ENCODE results near the gene SMIM36.
"Not testable (repeated sequence)": the region's sequence is repeated elsewhere in the genome, so short reads cannot be mapped to it uniquely, and the experiment has no call there.

Gene SMIM36

DNA sequence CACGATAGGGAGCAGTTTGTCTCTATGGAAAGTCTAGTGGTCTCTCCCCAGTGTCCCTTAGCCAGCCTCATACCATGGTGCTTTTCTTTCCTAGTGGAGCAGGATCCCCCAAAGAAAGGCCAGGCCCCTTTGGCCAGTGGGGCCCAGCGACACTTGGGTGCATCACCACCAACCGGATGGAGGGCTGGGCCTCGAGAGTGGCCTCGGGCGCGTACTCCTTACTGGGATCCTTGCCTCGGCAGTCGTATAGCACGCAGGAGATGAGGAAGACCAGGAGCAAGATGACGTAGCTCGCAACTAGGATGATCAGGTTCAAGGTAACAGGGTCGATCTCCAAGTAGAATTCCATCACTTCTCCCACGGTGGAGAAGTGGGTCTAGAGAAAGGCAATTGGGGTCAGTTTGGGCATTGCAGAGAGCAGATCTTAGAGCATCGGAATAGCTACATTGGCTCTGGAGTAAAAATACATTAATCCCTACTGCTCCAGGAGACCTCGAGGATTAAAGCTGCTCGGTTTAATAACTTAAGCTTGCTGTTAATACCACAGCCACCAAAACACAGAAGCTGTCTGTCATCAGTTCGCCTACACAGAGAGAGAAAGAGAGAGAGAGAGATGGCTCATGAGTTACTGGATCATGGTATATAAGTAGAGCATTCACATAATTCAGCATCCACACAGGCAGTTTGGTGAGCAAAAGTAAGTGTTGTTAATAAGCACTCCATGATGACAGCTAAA lies at the start of gene SMIM36:
Gene SMIM36 (minus strand): TSS at position 467 of the 736 bp plus-strand sequence.
- DNase-seq = no peak

- DNase-seq = no peak
These were observed 44.5 kb upstream of the SMIM36 start for GRCh38 chr17:55555772-55556171.

DNA sequence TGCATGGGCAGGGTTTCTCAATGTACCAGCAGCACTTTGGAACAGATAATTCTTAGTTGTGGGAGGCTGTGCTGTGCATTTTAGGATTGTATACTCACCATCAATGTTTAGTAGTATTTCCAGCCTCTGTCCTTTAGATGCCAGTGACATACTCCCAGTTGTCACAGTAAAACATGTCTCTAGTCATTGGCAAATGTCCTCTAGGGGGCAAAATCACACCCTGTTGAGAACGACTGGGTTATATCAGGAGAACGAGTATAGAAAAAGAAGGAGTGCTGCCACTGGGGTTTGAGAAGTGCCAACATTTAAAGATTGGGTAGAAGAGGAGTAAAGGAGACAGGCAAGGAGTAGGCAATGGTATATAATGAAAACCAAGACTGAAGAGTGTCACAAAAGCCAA lies 37.9 kb upstream of the SMIM36 start:
- no peak for DNase-seq

GRCh38 chr17:55546991-55547664 lies 35.9 kb upstream of the SMIM36 start:
- no peak for DNase-seq

GRCh38 chr17:55546481-55546880 lies 35.2 kb upstream of the SMIM36 start:
- DNase-seq = no peak

DNA sequence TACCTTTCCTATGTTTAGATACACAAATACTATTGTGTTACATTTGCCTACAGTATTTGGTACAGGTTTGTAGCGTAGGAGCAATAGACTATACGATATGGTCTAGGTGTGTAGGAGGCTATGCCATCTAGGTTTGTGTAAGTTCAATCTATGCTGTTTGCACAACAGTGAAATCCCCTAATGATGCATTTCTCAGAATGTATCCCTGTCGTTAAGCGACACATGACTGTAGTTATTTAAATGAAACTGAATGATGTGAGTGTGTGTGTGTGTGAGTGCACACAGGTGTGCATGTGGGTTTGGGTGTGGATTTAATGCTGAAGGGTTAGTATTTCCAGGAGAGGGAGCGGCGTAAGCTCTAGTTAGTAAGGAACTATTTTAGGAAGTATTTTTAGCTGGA lies 34.6 kb upstream of the SMIM36 start:
- no peak for DNase-seq

GRCh38 chr17:55543709-55544108 lies 32.5 kb upstream of the SMIM36 start:
- DNase-seq = no peak

- no peak for DNase-seq
These were observed 29.3 kb upstream of the SMIM36 start for GRCh38 chr17:55540414-55541091.

- DNase-seq = no peak
These were observed 25.0 kb upstream of the SMIM36 start for GRCh38 chr17:55536205-55536604.

- DNase-seq = no peak
These were observed 22.4 kb upstream of the SMIM36 start for GRCh38 chr17:55533608-55534007.

GRCh38 chr17:55532670-55533069 lies 21.4 kb upstream of the SMIM36 start:
- no peak for DNase-seq

GRCh38 chr17:55531053-55531728 lies 19.9 kb upstream of the SMIM36 start:
- DNase-seq = no peak

- DNase-seq = no peak
These were observed 18.8 kb upstream of the SMIM36 start for GRCh38 chr17:55530064-55530463.

DNA sequence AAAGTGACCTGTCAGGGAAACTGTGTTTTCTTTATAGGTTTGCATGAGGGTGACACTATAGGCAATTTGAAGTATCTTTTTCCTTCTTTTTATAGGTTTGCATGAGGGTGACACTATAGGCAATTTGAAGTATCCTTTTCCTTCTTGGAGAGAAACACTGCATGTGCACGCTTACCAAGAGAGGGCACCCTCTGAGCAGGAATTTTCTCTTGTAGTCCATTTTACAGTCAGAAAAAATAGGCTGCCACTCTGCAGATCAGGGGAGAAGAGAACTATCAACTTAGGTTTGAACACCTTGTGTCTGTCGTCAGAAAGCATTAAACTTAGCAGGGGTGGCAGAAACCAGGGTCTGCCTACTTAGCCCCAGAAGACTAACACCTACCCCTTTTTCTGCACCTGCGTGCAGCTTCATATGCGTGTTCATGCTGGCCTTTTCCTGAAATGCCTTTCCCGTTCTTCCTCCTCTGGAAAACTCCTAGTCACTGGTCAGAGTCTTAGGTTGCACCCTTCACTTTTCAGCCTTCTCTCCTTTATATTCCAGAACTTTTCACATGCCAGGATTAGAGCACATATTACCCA lies 16.4 kb upstream of the SMIM36 start:
- peak; percentile 11 for DNase-seq

GRCh38 chr17:55524440-55525220 lies 13.4 kb upstream of the SMIM36 start:
- no peak for DNase-seq

DNA sequence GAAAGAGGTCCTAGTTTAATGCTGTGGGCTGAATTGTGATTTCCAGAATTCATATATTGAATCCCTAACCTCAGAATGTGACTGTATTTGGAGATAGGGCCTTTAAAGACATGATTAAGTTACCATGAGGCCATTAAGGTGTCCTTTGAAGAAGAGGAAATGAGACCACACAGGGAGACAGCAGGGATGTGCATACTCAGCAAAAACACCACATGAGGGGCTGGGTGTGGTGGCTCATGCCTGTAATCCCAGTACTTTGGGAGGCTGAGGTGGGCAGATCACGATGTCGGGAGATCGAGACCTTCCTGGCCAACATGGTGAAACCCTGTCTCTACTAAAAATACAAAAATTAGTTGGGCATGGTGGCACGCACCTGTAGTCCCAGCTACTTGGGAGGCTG lies 11.8 kb upstream of the SMIM36 start:
- not testable (repeated sequence) for DNase-seq

- DNase-seq = no peak
These were observed 9.9 kb upstream of the SMIM36 start for GRCh38 chr17:55521186-55521585.

DNA sequence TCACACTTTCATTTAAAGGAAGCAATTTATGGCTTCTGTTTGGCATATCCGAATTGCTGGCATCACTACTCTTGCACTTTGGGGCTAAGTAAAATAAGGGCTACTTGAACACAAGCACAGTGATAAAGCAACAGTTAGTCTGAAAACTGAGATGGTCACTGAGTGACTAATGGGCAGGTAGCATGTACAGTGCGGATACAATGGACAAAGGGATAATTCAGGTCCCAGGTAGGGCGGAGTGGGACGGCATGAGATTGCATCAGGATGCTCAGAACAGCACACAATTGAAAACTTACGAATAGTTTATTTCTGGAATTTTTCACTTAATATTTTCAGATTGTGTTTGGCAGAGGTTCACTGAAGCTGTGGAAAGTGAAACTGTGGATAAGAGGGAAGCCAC lies 9.2 kb upstream of the SMIM36 start:
- no peak for DNase-seq

DNA sequence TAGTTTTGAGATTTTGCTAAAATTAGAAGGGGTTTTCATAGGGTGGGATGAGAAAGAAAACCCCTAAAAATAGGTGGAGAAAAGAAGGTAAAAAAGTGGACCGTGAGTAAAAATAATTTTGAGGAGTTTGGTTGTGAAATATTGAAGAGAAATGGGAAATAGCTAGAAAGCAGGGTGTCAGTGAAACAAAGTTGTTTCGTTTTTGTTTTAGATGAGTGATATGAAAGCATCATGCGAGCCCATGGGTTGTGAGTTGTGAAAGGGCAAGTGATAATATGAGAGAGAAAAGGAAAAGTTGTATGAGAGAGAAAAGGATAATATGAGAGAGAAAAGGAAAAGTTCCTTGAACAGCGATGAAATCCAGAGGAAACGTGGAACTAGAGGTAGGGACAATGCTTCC lies 7.3 kb upstream of the SMIM36 start:
- no peak for DNase-seq

DNA sequence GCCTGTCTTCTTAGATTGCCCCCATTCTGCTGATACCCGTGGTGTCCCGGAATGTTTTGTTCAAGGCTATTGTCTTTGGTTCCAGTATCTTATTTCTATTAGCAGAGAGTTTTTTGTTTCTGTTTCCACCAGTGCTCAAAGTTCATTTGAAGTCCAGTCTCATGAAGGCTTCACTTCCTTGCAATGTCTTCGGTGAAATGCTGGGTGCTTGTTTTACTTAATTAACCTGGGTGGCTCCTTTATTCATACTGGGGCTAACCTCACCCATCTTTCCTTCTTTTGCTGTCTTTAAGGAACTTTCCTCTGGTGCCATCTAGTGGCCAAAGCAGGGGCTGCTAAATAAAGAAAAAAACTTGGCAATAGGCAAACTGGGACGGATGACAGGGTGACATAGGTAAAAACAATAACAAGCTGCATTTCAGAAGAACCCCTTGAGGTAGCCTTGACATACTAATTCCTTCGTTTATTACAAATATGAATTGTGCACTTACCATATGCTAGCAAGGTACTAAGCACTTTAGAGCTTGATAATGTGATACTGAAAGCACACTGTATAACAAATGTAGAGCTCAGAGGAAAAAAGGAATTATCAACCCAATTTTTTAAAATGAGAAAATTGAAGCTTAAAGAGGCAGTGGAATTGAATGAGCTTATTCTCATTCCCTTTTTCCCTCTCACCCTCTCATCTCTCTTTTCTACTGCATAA lies 2.8 kb upstream of the SMIM36 start:
- peak; percentile 22 for DNase-seq

DNA sequence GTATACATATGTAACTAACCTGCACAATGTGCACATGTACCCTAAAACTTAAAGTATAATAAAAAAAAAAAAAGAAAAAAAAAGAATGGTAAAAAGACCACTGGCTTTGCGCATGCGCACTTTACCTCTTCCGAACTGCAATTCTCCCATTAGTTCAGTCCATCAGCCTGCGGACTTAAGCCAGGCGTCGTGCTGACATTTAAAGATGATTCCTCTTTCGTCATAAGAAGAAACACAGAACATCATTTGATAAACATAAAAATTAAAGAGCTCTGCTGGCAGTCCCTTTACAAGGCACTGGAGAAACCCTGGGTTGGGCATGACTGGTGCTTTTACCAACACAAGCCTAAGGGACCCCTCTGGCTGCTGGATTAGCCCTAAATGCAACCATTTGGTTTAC lies 3.6 kb downstream of the SMIM36 start:
- not testable (repeated sequence) for DNase-seq

- not testable (repeated sequence) for DNase-seq
These were observed 9.6 kb downstream of the SMIM36 start for GRCh38 chr17:55501626-55502025.

Data from NCI-H2029 (cell line).